ENCODE measurements around the gene TRIM50. TPM values are rescaled to one million over a fixed set of nuclear protein-coding genes. Genes with fewer than 3 reads are reported as not detected.

The TRIM50 gene
- total and polyA plus RNA-seq, 9 of the 15 experiments (the other 6 are each of a cell fraction or from before 2014, with no cell fraction given), result not detected

- POLR2A ChIA-PET, result interaction anchor here (0.6 kb wide), 1 partner anchor 22 kb away, joined by 3 read pairs; no protein-coding TSS in a partner anchor
- WGBS (ENCODE audit: insufficient coverage, low coverage, missing lambda C conversion rate), result 29% methylated on average over 4 of the region's 4 CpGs
- in situ Hi-C loops (cut with MboI), result no loop called here
Observed at GRCh38 chr7:73313521-73313906, 14.4 kb downstream of the TRIM50 start.

GRCh38 chr7:73312831-73313520 lies 14.9 kb downstream of the TRIM50 start:
- CTCF ChIA-PET (ENCODE audit: low intra/inter-chr PET ratio), result no interaction called here
- in situ Hi-C loops (cut with MboI), result no loop called here

More at GRCh38 chr7:73313521-73313906, 14.4 kb downstream of the TRIM50 start:
- H3K27ac ChIP-seq (ENCODE audit: extremely low read depth, low read depth, low read length), result no peak overlapping the region
- H4K20me1 ChIP-seq (replicated peaks; ENCODE audit: control insufficient read depth, insufficient read depth, low read length), result no peaks in the 10 kb centered on the region
- no TSS peak for BruUV-seq (replicated peaks)
- H3K4me2 ChIP-seq (ENCODE audit: insufficient read depth, low read length), result no peak overlapping the region
- CTCF ChIA-PET (ENCODE audit: low intra/inter-chr PET ratio), result no interaction called here
- H3K27me3 ChIP-seq (ENCODE audit: control insufficient read depth in 2 of 2, insufficient read depth in 2 of 2, low read length in 2 of 2), result peaks cover 0 to 19% of the 10 kb centered on the region in 2 experiments; a peak in 2 of 5 replicates
- H3K4me3 ChIP-seq, result no peak overlapping the region
- intact Hi-C loops (cut with micrococcal nuclease), result no loop called here
- FAIRE-seq, result no peak
- no peak overlapping the region for H3K9ac ChIP-seq (ENCODE audit: insufficient read depth in 1 of 2, low read depth in 2 of 2, low read length in 2 of 2)
- no peak for DNase-seq (ENCODE audit: extremely low read depth in 1 of 4, low spot score in 3 of 4)
- peaks cover 4% of the 10 kb centered on the region for H3K79me2 ChIP-seq (ENCODE audit: control insufficient read depth, insufficient read depth, low read length)
- H2AFZ ChIP-seq (ENCODE audit: low read depth, low read length), result no peak overlapping the region
- no peak for ATAC-seq
- H3K9me1 ChIP-seq (ENCODE audit: control insufficient read depth, insufficient read depth, low read length), result no peaks in the 10 kb centered on the region
- TF ChIP-seq ZKSCAN1 (IDR thresholded peaks at IDR 0.05; ENCODE audit: low read depth, low read length), result no peak
- TF ChIP-seq ZNF24 (IDR thresholded peaks at IDR 0.05), result peak; percentile 97
- no peaks in the 10 kb centered on the region for H3K36me3 ChIP-seq (ENCODE audit: control insufficient read depth, insufficient read depth, low read length)
- no peaks in the 10 kb centered on the region for H3K9me3 ChIP-seq (replicated peaks; ENCODE audit: control insufficient read depth, insufficient read depth, low read depth, low read length)
- peaks cover 4 to 12% of the 10 kb centered on the region in 2 experiments; a peak in 4 of 5 replicates for H3K4me1 ChIP-seq (replicated peaks in 1 of 2; ENCODE audit: control insufficient read depth in 2 of 2, insufficient read depth in 2 of 2, low read length in 2 of 2)

More at GRCh38 chr7:73312831-73313520, 14.9 kb downstream of the TRIM50 start:
- Histone ChIP-seq H3K4me3 (no peak overlapping the region), H3K4me2 (ENCODE audit: insufficient read depth, low read length) (no peak overlapping the region), H3K9me1 (ENCODE audit: control insufficient read depth, insufficient read depth, low read length) (no peaks in the 10 kb centered on the region), H3K36me3 (ENCODE audit: control insufficient read depth, insufficient read depth, low read length) (no peaks in the 10 kb centered on the region), H2AFZ (ENCODE audit: low read depth, low read length) (no peak overlapping the region), H4K20me1 (replicated peaks; ENCODE audit: control insufficient read depth, insufficient read depth, low read length) (no peaks in the 10 kb centered on the region), H3K4me1 (replicated peaks in 1 of 2; ENCODE audit: control insufficient read depth in 2 of 2, insufficient read depth in 2 of 2, low read length in 2 of 2) (peaks cover 4 to 17% of the 10 kb centered on the region in 2 experiments; a peak in 4 of 5 replicates), H3K9me3 (replicated peaks; ENCODE audit: control insufficient read depth, insufficient read depth, low read depth, low read length) (no peaks in the 10 kb centered on the region), H3K27ac (ENCODE audit: extremely low read depth, low read depth, low read length) (no peak overlapping the region), H3K79me2 (ENCODE audit: control insufficient read depth, insufficient read depth, low read length) (peaks cover 9% of the 10 kb centered on the region), H3K9ac (ENCODE audit: insufficient read depth in 1 of 2, low read depth in 2 of 2, low read length in 2 of 2) (no peak overlapping the region), H3K27me3 (ENCODE audit: control insufficient read depth in 2 of 2, insufficient read depth in 2 of 2, low read length in 2 of 2) (peaks cover 0 to 14% of the 10 kb centered on the region in 2 experiments; a peak in 2 of 5 replicates)
- WGBS (ENCODE audit: insufficient coverage, low coverage, missing lambda C conversion rate), result 67% methylated on average over 44 of the region's 48 CpGs
- no peak for TF ChIP-seq ARID3A (IDR thresholded peaks at IDR 0.05; ENCODE audit: borderline replicate concordance, low read depth, low read length)
- TF ChIP-seq ZBTB33 (CRISPR knock-in tag; IDR thresholded peaks at IDR 0.05), result peak; percentile 63
- intact Hi-C loops (cut with micrococcal nuclease), result no loop called here
- no TSS peak for BruUV-seq (replicated peaks)
- DNase-seq (ENCODE audit: extremely low read depth in 1 of 4, low spot score in 3 of 4) (no peak), FAIRE-seq (no peak), ATAC-seq (no peak)
- POLR2A ChIA-PET, result interaction anchor here (0.6 kb wide), 1 partner anchor 23 kb away, joined by 3 read pairs; no protein-coding TSS in a partner anchor
